Hepatocyte (in vitro differentiated cells): Measurements from ENCODE around the gene SLC66A1. TPM values are rescaled to one million over a fixed set of nuclear protein-coding genes. Genes with fewer than 3 reads are reported as not detected.
A peak's percentile ranks its signal among the peaks of the same experiment; 100 is the strongest.

Experiments
- DNase-seq: peaks from one replicate; pipeline ENCODE4 v3.0.0-alpha.2; 2016; ENCODE audit warnings: low spot score
- H2AFZ ChIP-seq: fragments of 200-600 bp; sonication (generic); 2 replicates; pipeline ENCODE4 v1.6.0; 2016; ENCODE audit warnings: antibody characterized with exemption, mild to moderate bottlenecking
- H3K27ac ChIP-seq: fragments of 200-600 bp; sonication (generic); 2 replicates; pipeline ENCODE4 v1.5.1; 2016; ENCODE audit warnings: mild to moderate bottlenecking
- H3K27me3 ChIP-seq: fragments of 200-600 bp; sonication (generic); 2 replicates; pipeline ENCODE4 v1.6.1; 2016
- H3K36me3 ChIP-seq: fragments of 200-600 bp; sonication (generic); replicated peaks from 2 replicates; pipeline ENCODE4 v1.5.1; 2016; ENCODE audit warnings: low read depth; ENCODE audit not compliant: insufficient read depth
- H3K4me1 ChIP-seq: fragments of 200-600 bp; sonication (generic); 2 replicates; pipeline ENCODE4 v1.5.1; 2016; ENCODE audit warnings: mild to moderate bottlenecking, moderate library complexity; ENCODE audit not compliant: insufficient read depth
- H3K4me2 ChIP-seq: fragments of 200-600 bp; sonication (generic); 2 replicates; pipeline ENCODE4 v1.6.0; 2016
- H3K4me3 ChIP-seq: fragments of 200-600 bp; sonication (generic); 2 replicates; pipeline ENCODE4 v1.5.1; 2016; ENCODE audit warnings: mild to moderate bottlenecking
- H3K79me2 ChIP-seq: fragments of 200-600 bp; sonication (generic); 2 replicates; pipeline ENCODE4 v1.6.0; 2017; ENCODE audit warnings: mild to moderate bottlenecking
- H3K9me2 ChIP-seq: fragments of 200-600 bp; sonication (generic); replicated peaks from 2 replicates; pipeline ENCODE4 v1.6.0; 2017; ENCODE audit warnings: mild to moderate bottlenecking; ENCODE audit not compliant: insufficient read depth
- H3K9me3 ChIP-seq: fragments of 200-600 bp; sonication (generic); 2 replicates; pipeline ENCODE4 v1.5.1; 2016; ENCODE audit warnings: low read depth, mild to moderate bottlenecking
- H4K20me1 ChIP-seq: fragments of 200-600 bp; sonication (generic); 2 replicates; pipeline ENCODE4 v1.6.0; 2016; ENCODE audit warnings: mild to moderate bottlenecking; ENCODE audit not compliant: insufficient read depth, poor library complexity, severe bottlenecking
- EZH2 ChIP-seq: fragments of 200-600 bp; sonication (generic); IDR thresholded peaks from 2 replicates; pipeline ENCODE4 v1.6.1; 2016; ENCODE audit warnings: antibody characterized with exemption, mild to moderate bottlenecking, borderline replicate concordance
- EZH2phosphoT487 ChIP-seq: fragments of 200-600 bp; sonication (generic); IDR thresholded peaks from one replicate; pipeline ENCODE4 v1.6.1; 2018; ENCODE audit warnings: antibody characterized with exemption, mild to moderate bottlenecking, low read depth, moderate library complexity; ENCODE audit not compliant: unreplicated experiment, severe bottlenecking
- WGBS: methylation state at CpG from one replicate; pipeline ENCODE4 v1.1.6; 2016; ENCODE audit warnings: low lambda C conversion rate; ENCODE audit errors: missing lambda C conversion rate; 5-methylcytosine and 5-hydroxymethylcytosine counted together
- polyA plus RNA-seq: library from polyadenylated mRNA; unstranded; fragments of >200 nt; fragmentation: Nextera tagmentation; extraction: Ambion mirVana; gene quantifications from 2 replicates; pipeline ENCODE4 v1.2.1, GENCODE V29; 2016
- total RNA-seq: library from RNA; depleted of rRNA; stranded (reverse); fragments of >200 nt; gene quantifications from 2 replicates; pipeline ENCODE4 v1.2.3, GENCODE V29; 2014
- TF ChIP-seq, protein P1 (sequence below): fragments of 200-600 bp; sonication (generic); IDR thresholded peaks from 2 replicates; pipeline ENCODE4 v1.5.1; 2016; ENCODE audit warnings: antibody characterized with exemption, mild to moderate bottlenecking; ENCODE audit not compliant: poor library complexity

SLC66A1 gene
- total and polyA plus RNA-seq, 2 experiments from 2014 or later: 28.2 to 39.6 TPM

DNA sequence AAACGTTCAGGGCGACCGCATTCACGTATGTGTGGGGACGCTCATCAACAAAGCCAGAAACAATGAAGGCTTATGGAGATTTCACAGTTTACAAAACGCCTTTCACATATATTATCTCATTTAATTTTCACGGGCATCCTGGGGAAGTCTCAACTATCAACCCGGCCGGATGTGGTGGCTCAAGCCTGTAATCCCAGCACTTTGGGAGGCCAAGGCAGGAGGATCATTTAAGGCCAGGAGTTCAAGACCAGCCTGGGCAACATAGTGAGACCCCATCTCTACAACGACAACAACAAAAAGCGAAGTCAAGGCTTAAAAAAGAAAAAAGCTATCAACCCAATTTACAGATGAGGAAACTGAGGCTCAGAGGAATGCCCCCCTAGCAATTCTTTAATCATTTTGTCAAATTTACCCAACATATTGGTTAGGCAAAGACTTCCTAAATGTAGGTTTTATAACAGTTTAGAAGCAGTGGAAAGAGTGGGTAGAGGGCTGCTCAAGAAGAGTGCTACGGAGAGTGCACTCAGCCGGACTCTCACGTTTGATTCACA is 28.3 kb downstream of the SLC66A1 start:
- 97% methylated on average over 14 of the region's 14 CpGs for WGBS

DNA sequence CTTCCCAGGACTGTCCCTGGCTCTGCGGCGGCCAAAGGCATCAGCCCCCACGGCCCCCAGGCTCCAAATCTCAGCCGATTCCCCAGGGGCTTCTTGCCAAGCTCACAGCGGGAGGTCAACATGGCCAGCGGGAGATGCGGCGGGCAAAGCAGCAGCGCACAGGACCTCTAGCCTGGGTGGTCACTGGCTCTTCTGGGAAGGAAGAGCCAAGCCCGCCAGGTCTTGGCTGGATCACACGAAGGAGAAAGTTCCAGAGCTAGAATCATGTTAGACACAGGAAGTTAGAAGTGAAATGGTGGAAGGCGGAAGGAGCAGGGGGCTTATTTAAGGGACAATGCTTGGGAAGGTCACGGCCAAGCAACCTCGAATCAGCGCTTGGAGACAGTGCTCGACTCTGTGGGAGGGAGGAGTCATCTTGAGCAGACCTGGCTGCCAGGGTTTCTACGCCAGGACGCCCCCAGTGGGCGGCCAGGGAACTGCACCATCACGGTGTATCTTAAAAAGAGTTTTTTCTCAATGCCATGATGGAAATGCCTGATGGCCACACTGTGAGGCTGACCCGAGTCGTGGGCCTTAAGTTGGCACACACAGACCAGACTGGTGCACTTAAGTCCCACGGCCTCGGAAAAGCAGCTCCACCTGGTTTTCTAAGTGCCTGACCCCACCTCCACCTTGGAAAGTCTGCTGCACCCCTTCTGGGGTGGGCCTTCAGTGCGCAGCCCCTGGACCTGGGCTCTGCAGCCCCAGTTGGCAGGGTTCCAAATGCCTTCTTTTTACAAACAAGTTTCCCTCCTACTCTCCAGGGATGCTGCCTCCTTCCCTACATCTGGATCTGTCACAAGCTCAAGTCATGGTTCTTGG is 29.3 kb downstream of the SLC66A1 start:
- no peaks in the 10 kb centered on the region for H3K27me3 ChIP-seq
- no peak overlapping the region for H2AFZ ChIP-seq
- H3K79me2 ChIP-seq: no peaks in the 10 kb centered on the region
- no peaks in the 10 kb centered on the region for H3K9me3 ChIP-seq
- TF ChIP-seq EZH2phosphoT487: no peak
- TF ChIP-seq, protein P1, sequence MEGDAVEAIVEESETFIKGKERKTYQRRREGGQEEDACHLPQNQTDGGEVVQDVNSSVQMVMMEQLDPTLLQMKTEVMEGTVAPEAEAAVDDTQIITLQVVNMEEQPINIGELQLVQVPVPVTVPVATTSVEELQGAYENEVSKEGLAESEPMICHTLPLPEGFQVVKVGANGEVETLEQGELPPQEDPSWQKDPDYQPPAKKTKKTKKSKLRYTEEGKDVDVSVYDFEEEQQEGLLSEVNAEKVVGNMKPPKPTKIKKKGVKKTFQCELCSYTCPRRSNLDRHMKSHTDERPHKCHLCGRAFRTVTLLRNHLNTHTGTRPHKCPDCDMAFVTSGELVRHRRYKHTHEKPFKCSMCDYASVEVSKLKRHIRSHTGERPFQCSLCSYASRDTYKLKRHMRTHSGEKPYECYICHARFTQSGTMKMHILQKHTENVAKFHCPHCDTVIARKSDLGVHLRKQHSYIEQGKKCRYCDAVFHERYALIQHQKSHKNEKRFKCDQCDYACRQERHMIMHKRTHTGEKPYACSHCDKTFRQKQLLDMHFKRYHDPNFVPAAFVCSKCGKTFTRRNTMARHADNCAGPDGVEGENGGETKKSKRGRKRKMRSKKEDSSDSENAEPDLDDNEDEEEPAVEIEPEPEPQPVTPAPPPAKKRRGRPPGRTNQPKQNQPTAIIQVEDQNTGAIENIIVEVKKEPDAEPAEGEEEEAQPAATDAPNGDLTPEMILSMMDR: peak; percentile 61
- H4K20me1 ChIP-seq: no peaks in the 10 kb centered on the region
- 67% methylated on average over 25 of the region's 25 CpGs for WGBS
- H3K27ac ChIP-seq: no peak overlapping the region
- DNase-seq: peak; percentile 82
- H3K4me1 ChIP-seq: no peaks in the 10 kb centered on the region
- H3K4me3 ChIP-seq: no peak overlapping the region
- no peaks in the 10 kb centered on the region for H3K9me2 ChIP-seq
- H3K36me3 ChIP-seq: no peaks in the 10 kb centered on the region
- H3K4me2 ChIP-seq: no peak overlapping the region

More for the DNA sequence above, 28.3 kb downstream of the SLC66A1 start:
- H3K4me3 ChIP-seq: no peak overlapping the region
- no peak for TF ChIP-seq EZH2
- no peak for TF ChIP-seq EZH2phosphoT487
- TF ChIP-seq, protein P1: no peak
- H3K4me1 ChIP-seq: no peaks in the 10 kb centered on the region
- H3K27ac ChIP-seq: no peak overlapping the region
- no peaks in the 10 kb centered on the region for H3K79me2 ChIP-seq
- no peak overlapping the region for H3K4me2 ChIP-seq
- H3K27me3 ChIP-seq: no peaks in the 10 kb centered on the region
- no peak overlapping the region for H2AFZ ChIP-seq
- no peaks in the 10 kb centered on the region for H3K9me2 ChIP-seq
- DNase-seq: no peak
- H3K36me3 ChIP-seq: no peaks in the 10 kb centered on the region
- H3K9me3 ChIP-seq: no peaks in the 10 kb centered on the region
- no peaks in the 10 kb centered on the region for H4K20me1 ChIP-seq

DNA sequence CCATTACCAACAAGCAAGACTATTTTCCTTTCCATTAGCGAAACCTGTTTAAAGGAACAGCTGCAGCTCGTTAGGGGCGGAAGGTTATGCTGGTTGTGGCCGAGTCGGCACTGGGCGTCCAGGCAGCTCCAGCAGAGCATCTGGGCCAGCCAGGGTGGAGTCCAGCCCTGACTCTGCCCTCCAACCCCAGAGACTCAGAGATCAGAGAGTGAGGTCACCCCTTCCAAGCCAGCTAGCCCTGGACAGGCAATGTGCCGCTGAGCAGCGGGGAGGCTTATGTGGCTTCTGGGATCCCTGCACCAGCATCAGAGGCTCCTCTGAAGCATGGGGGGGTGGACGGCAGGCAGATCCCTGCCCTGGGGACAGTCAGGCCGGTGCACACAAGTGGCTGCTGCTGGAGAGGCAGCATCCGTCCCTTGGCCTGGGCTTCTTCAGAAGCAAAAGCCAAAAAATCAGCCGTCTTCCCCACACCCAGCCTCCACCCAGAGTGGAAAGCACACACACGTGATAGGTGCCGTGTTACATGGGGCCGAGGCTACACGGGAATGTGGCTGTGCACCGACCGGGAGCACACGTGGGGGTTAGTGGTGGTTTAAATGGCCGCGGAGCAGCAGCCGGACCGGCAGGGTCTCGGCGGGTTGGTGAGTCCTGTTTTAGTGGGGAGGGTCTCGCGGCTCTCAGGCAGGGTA is 30.1 kb downstream of the SLC66A1 start:
- H4K20me1 ChIP-seq: no peaks in the 10 kb centered on the region
- H3K27ac ChIP-seq: no peak overlapping the region

More for the DNA sequence above, 30.1 kb downstream of the SLC66A1 start:
- Histone ChIP-seq H3K4me2 (no peak overlapping the region), H3K36me3 (no peaks in the 10 kb centered on the region), H3K9me3 (no peaks in the 10 kb centered on the region), H3K4me1 (no peaks in the 10 kb centered on the region), H3K27me3 (no peaks in the 10 kb centered on the region), H3K9me2 (no peaks in the 10 kb centered on the region), H3K4me3 (no peak overlapping the region), H3K79me2 (no peaks in the 10 kb centered on the region), H2AFZ (no peak overlapping the region)
- DNase-seq: no peak
- WGBS: 84% methylated on average over 27 of the region's 27 CpGs
- TF ChIP-seq EZH2 (no peak), EZH2phosphoT487 (no peak)
- TF ChIP-seq, protein P1: no peak
